Spleen (tissue), 11 donors: ENCODE measurements around the gene ZSCAN20. TPM values are rescaled to one million over a fixed set of nuclear protein-coding genes. Genes with fewer than 3 reads are reported as not detected.

Experiments used
- DNase-seq: peaks from one replicate; pipeline ENCODE4 v3.0.0-alpha.2; 2020
- H3K27ac ChIP-seq, 8 donors: fragments of 200-600 bp; sonication (generic) in 7 of 8; 1 replicate in 4 of 8; 2 replicates in 4 of 8; pipeline versions ENCODE4 v1.5.0 to v1.8.0; 2016 to 2021; ENCODE audit warnings: inconsistent platforms in 4 of 8, mild to moderate bottlenecking in 4 of 8, moderate library complexity in 1 of 8
- H3K27me3 ChIP-seq, 7 donors: fragments of 200-600 bp; sonication (generic) in 6 of 7; replicated peaks in 1 of 7; 1 replicate in 4 of 7; 2 replicates in 3 of 7; pipeline versions ENCODE4 v1.5.0 to v1.8.0; 2016 to 2021; ENCODE audit warnings: inconsistent platforms in 3 of 7, mild to moderate bottlenecking in 1 of 7
- H3K36me3 ChIP-seq, 6 donors: fragments of 200-600 bp; sonication (generic) in 5 of 6; 1 replicate in 4 of 6; 2 replicates in 2 of 6; pipeline versions ENCODE4 v1.5.0 to v1.8.0; 2016 to 2021; ENCODE audit warnings: inconsistent platforms in 2 of 6
- H3K4me1 ChIP-seq, 6 donors: fragments of 200-600 bp; sonication (generic) in 5 of 6; 1 replicate in 3 of 6; 2 replicates in 3 of 6; pipeline versions ENCODE4 v1.5.0 to v1.8.0; 2016 to 2021; ENCODE audit warnings: inconsistent platforms in 3 of 6
- H3K4me3 ChIP-seq, 8 donors: fragments of 200-600 bp; sonication (generic) in 7 of 8; 1 replicate in 4 of 8; 2 replicates in 4 of 8; pipeline versions ENCODE4 v1.5.0 to v1.8.0; 2016 to 2021; ENCODE audit warnings: inconsistent platforms in 4 of 8, mild to moderate bottlenecking in 4 of 8, moderate library complexity in 2 of 8
- H3K9me3 ChIP-seq, 8 donors: fragments of 200-600 bp; sonication (generic) in 7 of 8; 1 replicate in 4 of 8; 2 replicates in 4 of 8; pipeline versions ENCODE4 v1.5.0 to v1.8.0; 2016 to 2021; ENCODE audit warnings: inconsistent platforms in 4 of 8
- POLR2A ChIP-seq, 3 donors: fragments of 450-650 bp; IDR thresholded peaks; one replicate each; pipeline ENCODE4 v1.5.1; 2017; ENCODE audit warnings: antibody characterized with exemption in 3 of 3, mild to moderate bottlenecking in 1 of 3
- POLR2AphosphoS5 ChIP-seq, 3 donors: sonication (generic); formaldehyde crosslinking; IDR thresholded peaks; one replicate each; pipeline ENCODE4 v1.5.1; 2017; ENCODE audit warnings: antibody characterized with exemption in 3 of 3
- WGBS, 5 donors: extraction: QIAGEN DNeasy Blood & Tissue Kit in 3 of 5; methylation state at CpG; one replicate each; pipeline versions ENCODE4 v1.1.5 to v1.1.7; 2013 to 2018; 5-methylcytosine and 5-hydroxymethylcytosine counted together
- intact Hi-C: fragments of 100-400 bp; cut with DNase I; formaldehyde crosslinking; loops from one replicate; pipeline ENCODE4 v1.15.0; 2023; ENCODE audit warnings: low total_unique reads
- polyA plus RNA-seq, 3 donors: library from polyadenylated mRNA; stranded (reverse); fragments of 200-250 nt; gene quantifications; one replicate each; pipeline ENCODE4 v1.2.1, GENCODE V29; 2013
- total RNA-seq, 7 donors: library from RNA; depleted of rRNA in 3 of 7; stranded (reverse); fragments of >200 nt in 3 of 7; fragmentation: NEBNext Ultra II Directional in 4 of 7; extraction: Animal tissue kit (Norgen Biotek cat#: 25700) in 4 of 7; gene quantifications; one replicate each; pipeline versions ENCODE4 v1.1.0 to v1.2.1, GENCODE V29; 2016 to 2021
- TF ChIP-seq, protein P1 (sequence below), 11 experiments: fragments of 200-600 bp in 7 of 11; fragments of 450-650 bp in 4 of 11; sonication (generic) in 4 of 11; IDR thresholded peaks in 8 of 11; conservative IDR thresholded peaks in 3 of 11; 1 replicate in 7 of 11; 2 replicates in 4 of 11; pipeline versions ENCODE4 v1.4.0 to v1.8.0; 2016 to 2021; ENCODE audit warnings: antibody characterized with exemption in 11 of 11, inconsistent platforms in 4 of 11, mild to moderate bottlenecking in 1 of 11
- donor health status: healthy with polysubstance abuse.
- donor health status: DM: no; HTN: no; CAD: no; lungs with moderate emphysema.
- donor health status: DM: no; HTN: no; CAD: no.
- donor health status: Bipolar disorder and iron deficiency.
- donor health status: healthy.
- donor health status: DM: no; HTN: no; CAD: no.
- donor health status: DM: yes; HTN: yes; CAD: no.

Gene ZSCAN20
- total and polyA plus RNA-seq, 10 donors: 0.28 to 6.2 (median 4.2) TPM

DNA sequence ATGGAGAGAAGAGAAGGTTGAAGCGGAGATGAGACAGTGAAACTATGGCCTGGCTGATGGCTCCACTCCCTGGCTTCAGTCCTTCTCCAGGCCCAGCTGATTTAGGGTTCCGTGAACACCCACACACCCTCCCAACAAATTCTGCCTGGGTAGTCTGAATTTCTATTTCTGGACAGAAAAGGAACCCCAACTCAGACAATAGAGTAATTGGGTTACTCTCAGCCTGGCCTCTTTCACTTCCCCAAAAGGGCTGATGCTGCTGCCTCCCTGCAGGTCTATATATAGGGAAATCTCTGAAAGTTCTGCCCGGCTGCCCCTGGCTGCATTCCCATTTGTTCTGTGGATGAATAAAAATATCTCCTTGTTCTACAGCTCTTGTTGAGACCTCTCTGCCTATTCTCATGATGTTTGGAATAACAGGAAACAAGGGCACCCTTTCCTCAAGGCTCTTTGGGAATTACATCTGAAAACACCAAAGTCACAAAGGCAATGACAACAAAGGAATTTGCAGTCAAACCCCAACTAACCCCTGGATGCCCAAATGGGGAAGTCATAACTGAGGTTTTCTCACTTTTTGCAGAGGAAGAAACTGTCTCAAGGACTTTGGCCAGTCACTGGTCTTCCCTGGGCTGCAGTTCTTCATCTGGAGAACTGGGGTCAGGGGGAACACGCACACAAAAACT is 11.4 kb upstream of the ZSCAN20 start:
- no peak for DNase-seq
- Histone ChIP-seq H3K27ac (peak overlapping the region in 6 of 8 donors; percentile 34 to 71 (median 59)), H3K9me3 (no peaks in the 10 kb centered on the region), H3K27me3 (no peaks in the 10 kb centered on the region), H3K4me3 (no peak overlapping the region), H3K4me1 (peaks cover 11 to 62% (median 43%) of the 10 kb centered on the region in 6 donors), H3K36me3 (no peaks in the 10 kb centered on the region)
- intact Hi-C loops: no loop called here
- 26 to 46% (median 40%) methylated on average over 4 of the region's 4 CpGs for WGBS, 5 donors
- TF ChIP-seq, protein P1, sequence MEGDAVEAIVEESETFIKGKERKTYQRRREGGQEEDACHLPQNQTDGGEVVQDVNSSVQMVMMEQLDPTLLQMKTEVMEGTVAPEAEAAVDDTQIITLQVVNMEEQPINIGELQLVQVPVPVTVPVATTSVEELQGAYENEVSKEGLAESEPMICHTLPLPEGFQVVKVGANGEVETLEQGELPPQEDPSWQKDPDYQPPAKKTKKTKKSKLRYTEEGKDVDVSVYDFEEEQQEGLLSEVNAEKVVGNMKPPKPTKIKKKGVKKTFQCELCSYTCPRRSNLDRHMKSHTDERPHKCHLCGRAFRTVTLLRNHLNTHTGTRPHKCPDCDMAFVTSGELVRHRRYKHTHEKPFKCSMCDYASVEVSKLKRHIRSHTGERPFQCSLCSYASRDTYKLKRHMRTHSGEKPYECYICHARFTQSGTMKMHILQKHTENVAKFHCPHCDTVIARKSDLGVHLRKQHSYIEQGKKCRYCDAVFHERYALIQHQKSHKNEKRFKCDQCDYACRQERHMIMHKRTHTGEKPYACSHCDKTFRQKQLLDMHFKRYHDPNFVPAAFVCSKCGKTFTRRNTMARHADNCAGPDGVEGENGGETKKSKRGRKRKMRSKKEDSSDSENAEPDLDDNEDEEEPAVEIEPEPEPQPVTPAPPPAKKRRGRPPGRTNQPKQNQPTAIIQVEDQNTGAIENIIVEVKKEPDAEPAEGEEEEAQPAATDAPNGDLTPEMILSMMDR (IDR thresholded peaks at IDR 0.05 in 8 of 11, conservative IDR thresholded peaks at IDR 0.05 in 3 of 11): no peak
- peak in 1 of 3 donors; percentile 28 for TF ChIP-seq POLR2AphosphoS5 (IDR thresholded peaks at IDR 0.05)

DNA sequence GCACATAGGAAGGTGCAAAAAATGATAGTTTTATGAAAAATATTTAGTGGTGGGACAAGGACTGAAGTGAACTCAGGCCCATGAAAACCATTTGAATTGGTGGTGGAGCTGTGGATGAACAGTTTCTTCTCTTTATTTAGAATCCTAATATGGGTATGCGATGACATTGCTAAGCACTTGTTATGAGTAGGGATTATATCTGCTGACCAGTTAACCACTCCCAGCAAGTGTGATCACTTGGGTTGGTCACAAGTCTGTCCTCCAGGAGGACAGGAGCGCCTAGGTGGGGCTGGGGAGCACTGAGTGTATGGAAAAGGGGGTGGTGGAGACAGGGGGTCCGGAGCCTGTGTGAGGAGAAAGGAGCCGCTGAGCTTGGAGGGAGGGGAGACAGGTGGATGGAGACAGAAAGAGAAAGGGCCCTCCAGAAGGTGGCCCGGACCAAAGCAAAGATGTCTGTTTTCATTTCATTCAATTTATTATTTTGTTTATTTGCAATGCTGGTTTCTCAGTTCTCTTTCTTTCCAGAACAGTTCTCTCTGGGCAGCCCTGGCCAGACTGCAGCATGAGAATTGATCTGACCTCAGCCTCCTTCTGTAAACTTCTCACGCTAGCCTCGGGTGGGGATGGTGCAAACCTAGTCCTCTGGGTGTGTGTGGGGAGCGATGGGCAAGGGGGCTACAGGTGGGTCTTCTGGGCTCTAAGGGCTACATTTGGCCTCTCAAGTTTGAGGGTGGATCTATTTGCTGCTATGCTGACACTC is 9.9 kb upstream of the ZSCAN20 start:
- Histone ChIP-seq H3K4me3 (no peak overlapping the region), H3K27ac (peak overlapping the region in 1 of 8 donors; percentile 1), H3K4me1 (peaks cover 11 to 58% (median 43%) of the 10 kb centered on the region in 6 donors), H3K36me3 (no peaks in the 10 kb centered on the region), H3K27me3 (no peaks in the 10 kb centered on the region), H3K9me3 (no peaks in the 10 kb centered on the region)
- DNase-seq: no peak
- TF ChIP-seq POLR2AphosphoS5 (IDR thresholded peaks at IDR 0.05) (no peak), POLR2A (IDR thresholded peaks at IDR 0.05) (no peak)
- TF ChIP-seq, protein P1 (IDR thresholded peaks at IDR 0.05 in 8 of 11, conservative IDR thresholded peaks at IDR 0.05 in 3 of 11): no peak
- whole genome bisulfite sequencing, 5 donors: 80 to 90% (median 85%) methylated on average over 8 of the region's 8 CpGs
- intact Hi-C loops: no loop called here

DNA sequence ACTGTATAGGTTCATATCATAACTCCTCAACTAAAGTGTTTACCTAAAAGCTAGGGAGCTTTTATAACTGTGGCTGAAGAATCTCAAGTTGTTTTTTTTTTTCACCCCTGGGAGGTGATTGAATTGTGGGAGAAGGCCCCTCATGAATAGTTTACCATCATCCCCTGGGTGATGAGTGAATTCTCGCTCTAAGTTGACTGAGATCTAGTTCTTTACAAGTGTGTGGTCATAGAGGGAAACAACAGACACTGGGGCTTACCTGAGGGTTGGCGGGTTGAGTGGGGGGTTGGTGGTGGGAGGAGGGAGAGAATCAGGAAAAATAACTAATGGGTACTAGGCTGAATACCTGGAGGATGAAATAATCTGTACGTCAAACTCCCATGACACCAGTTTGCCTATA is 7.9 kb upstream of the ZSCAN20 start:
- 84 to 96% (median 91%) methylated on average over 3 of the region's 3 CpGs for WGBS, 5 donors
- H3K4me1 ChIP-seq: peaks cover 11 to 58% (median 43%) of the 10 kb centered on the region in 6 donors
- H3K36me3 ChIP-seq: no peaks in the 10 kb centered on the region
- no peak overlapping the region for H3K27ac ChIP-seq
- intact Hi-C loops: no loop called here
- H3K9me3 ChIP-seq: no peaks in the 10 kb centered on the region
- TF ChIP-seq POLR2A (IDR thresholded peaks at IDR 0.05) (no peak), POLR2AphosphoS5 (IDR thresholded peaks at IDR 0.05) (no peak)
- TF ChIP-seq, protein P1 (IDR thresholded peaks at IDR 0.05 in 8 of 11, conservative IDR thresholded peaks at IDR 0.05 in 3 of 11): no peak
- no peak for DNase-seq
- H3K4me3 ChIP-seq: no peak overlapping the region
- no peaks in the 10 kb centered on the region for H3K27me3 ChIP-seq

DNA sequence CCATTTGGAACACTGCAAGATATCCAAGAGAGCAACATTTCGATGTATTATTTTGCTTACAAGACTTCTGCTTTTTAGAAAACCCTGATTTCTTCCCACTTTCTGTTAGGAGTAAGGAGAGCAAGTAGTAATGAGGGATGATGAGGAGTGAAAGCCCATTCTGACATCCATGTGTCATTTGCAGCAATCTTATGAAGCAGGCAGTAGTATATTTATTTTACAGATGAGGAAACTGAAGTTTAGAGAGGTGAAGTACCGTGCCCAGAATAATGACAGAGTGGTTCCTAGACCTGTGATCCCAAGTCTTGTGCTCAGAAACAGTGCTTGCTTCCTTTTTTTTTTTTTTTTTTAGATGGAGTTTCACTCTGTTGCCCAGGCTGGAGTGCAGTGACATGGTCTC is 7.1 kb upstream of the ZSCAN20 start:
- Histone ChIP-seq H3K27ac (no peak overlapping the region), H3K27me3 (no peaks in the 10 kb centered on the region), H3K36me3 (no peaks in the 10 kb centered on the region), H3K4me3 (no peak overlapping the region), H3K9me3 (no peaks in the 10 kb centered on the region), H3K4me1 (peaks cover 7 to 56% (median 42%) of the 10 kb centered on the region in 6 donors)
- TF ChIP-seq POLR2A (IDR thresholded peaks at IDR 0.05) (no peak), POLR2AphosphoS5 (IDR thresholded peaks at IDR 0.05) (no peak)
- TF ChIP-seq, protein P1 (IDR thresholded peaks at IDR 0.05 in 8 of 11, conservative IDR thresholded peaks at IDR 0.05 in 3 of 11): no peak
- DNase-seq: no peak
- WGBS, 5 donors: 72 to 91% (median 79%) methylated on average over 2 of the region's 2 CpGs
- intact Hi-C loops: no loop called here
